ENCODE data around the gene AKR1A1.

DNA sequence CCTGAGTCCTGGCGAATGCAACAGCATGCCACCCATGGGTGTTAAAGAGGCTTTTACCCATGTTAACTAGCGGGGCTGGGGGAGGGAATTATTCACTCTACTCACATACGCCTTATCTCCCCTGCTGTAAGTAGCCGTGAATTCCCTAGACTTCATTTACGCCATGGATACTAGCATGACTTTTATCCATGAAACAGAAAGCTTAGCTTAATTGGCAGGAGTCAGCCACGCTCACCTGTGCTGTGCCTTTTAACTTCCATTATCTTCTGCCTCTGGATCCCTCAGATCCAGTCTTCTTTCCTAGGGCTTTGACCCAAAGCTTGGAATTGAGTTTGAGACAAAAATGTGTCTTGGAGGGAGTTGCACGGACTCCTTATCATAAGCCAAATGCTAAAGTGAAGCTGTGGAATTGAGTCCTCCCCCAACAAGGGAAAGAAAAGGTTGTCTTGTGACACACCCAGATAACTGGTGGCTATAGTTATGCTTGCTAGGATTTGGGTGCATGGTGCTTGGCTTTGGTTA lies 23.5 kb downstream of the AKR1A1 start:
- TF ChIP-seq, protein P1, sequence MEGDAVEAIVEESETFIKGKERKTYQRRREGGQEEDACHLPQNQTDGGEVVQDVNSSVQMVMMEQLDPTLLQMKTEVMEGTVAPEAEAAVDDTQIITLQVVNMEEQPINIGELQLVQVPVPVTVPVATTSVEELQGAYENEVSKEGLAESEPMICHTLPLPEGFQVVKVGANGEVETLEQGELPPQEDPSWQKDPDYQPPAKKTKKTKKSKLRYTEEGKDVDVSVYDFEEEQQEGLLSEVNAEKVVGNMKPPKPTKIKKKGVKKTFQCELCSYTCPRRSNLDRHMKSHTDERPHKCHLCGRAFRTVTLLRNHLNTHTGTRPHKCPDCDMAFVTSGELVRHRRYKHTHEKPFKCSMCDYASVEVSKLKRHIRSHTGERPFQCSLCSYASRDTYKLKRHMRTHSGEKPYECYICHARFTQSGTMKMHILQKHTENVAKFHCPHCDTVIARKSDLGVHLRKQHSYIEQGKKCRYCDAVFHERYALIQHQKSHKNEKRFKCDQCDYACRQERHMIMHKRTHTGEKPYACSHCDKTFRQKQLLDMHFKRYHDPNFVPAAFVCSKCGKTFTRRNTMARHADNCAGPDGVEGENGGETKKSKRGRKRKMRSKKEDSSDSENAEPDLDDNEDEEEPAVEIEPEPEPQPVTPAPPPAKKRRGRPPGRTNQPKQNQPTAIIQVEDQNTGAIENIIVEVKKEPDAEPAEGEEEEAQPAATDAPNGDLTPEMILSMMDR (IDR thresholded peaks at IDR 0.05), result no peak
- no peak for TF ChIP-seq POLR2A (IDR thresholded peaks at IDR 0.05)
